ENCODE data around the gene CAPZA3. TPM values are rescaled to one million over a fixed set of nuclear protein-coding genes. Genes with fewer than 3 reads are reported as not detected.

CAPZA3 gene
- total RNA-seq, 1 donor from 2014 or later: not detected

GRCh38 chr12:18703321-18703720, 34.6 kb upstream of the CAPZA3 start:
- H3K9me3 Mint-ChIP-seq: peaks cover 5% of the 10 kb centered on the region
- H3K4me1 Mint-ChIP-seq: peaks cover 4% of the 10 kb centered on the region
- no peak overlapping the region for H3K4me3 Mint-ChIP-seq
- H3K27ac Mint-ChIP-seq (ENCODE audit: unreplicated experiment): no peak overlapping the region
- no peaks in the 10 kb centered on the region for H3K36me3 Mint-ChIP-seq (ENCODE audit: low read depth)
- no peaks in the 10 kb centered on the region for H3K27me3 Mint-ChIP-seq (ENCODE audit: low read depth)
- TF ChIP-seq, protein P1, sequence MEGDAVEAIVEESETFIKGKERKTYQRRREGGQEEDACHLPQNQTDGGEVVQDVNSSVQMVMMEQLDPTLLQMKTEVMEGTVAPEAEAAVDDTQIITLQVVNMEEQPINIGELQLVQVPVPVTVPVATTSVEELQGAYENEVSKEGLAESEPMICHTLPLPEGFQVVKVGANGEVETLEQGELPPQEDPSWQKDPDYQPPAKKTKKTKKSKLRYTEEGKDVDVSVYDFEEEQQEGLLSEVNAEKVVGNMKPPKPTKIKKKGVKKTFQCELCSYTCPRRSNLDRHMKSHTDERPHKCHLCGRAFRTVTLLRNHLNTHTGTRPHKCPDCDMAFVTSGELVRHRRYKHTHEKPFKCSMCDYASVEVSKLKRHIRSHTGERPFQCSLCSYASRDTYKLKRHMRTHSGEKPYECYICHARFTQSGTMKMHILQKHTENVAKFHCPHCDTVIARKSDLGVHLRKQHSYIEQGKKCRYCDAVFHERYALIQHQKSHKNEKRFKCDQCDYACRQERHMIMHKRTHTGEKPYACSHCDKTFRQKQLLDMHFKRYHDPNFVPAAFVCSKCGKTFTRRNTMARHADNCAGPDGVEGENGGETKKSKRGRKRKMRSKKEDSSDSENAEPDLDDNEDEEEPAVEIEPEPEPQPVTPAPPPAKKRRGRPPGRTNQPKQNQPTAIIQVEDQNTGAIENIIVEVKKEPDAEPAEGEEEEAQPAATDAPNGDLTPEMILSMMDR (conservative IDR thresholded peaks at IDR 0.05): no peak
- no peak for DNase-seq (ENCODE audit: low read depth, low spot score)

DNA sequence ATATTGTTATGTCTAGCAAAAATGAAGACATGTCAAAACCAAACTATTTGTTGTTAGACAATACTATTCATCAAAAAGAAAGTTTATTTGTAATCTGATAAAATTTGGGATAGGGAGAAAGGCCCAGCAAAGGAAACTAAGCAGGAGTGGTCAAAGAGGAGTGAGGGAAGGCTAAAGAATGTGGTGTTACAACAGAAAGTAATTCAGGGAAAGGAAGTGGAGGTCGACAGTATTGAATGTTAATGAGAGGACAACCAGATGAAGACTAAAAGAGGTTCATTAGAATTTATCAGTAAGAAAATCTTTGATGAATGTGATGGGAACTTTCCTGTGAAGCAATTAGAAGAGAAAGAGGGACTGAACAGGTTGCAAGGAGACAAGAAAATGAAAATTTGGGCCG, 34.0 kb upstream of the CAPZA3 start:
- H3K9me3 Mint-ChIP-seq: peaks cover 5% of the 10 kb centered on the region
- no peak overlapping the region for H3K4me3 Mint-ChIP-seq
- TF ChIP-seq, protein P1 (conservative IDR thresholded peaks at IDR 0.05): no peak
- H3K36me3 Mint-ChIP-seq (ENCODE audit: low read depth): no peaks in the 10 kb centered on the region
- peaks cover 4% of the 10 kb centered on the region for H3K4me1 Mint-ChIP-seq
- DNase-seq (ENCODE audit: low read depth, low spot score): no peak
- no peak overlapping the region for H3K27ac Mint-ChIP-seq (ENCODE audit: unreplicated experiment)
- no peaks in the 10 kb centered on the region for H3K27me3 Mint-ChIP-seq (ENCODE audit: low read depth)

DNA sequence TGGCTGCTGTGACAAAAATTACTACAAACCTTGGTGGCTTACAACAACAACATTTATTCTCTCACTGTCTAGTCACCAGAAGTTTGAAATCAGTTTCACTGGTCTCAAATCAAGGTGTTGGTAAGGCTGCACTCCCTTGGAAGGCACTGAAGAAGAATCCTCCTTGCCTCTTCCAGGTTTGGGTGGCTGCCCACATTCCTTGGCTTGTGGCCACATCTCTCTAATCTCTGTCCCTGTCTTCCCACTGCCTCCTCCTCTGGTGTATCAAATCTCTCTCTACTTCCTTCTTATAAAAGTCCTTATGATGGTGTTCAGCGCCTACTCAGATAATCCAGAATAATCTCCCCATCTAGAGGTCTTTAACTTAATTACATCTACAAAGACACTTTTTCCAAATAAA, 31.1 kb upstream of the CAPZA3 start:
- no peak for DNase-seq (ENCODE audit: low read depth, low spot score)
- no peak overlapping the region for H3K27ac Mint-ChIP-seq (ENCODE audit: unreplicated experiment)
- peaks cover 2% of the 10 kb centered on the region for H3K36me3 Mint-ChIP-seq (ENCODE audit: low read depth)
- H3K4me1 Mint-ChIP-seq: peaks cover 4% of the 10 kb centered on the region
- TF ChIP-seq, protein P1 (conservative IDR thresholded peaks at IDR 0.05): no peak
- H3K27me3 Mint-ChIP-seq (ENCODE audit: low read depth): no peaks in the 10 kb centered on the region
- no peak overlapping the region for H3K4me3 Mint-ChIP-seq
- H3K9me3 Mint-ChIP-seq: peaks cover 11% of the 10 kb centered on the region

DNA sequence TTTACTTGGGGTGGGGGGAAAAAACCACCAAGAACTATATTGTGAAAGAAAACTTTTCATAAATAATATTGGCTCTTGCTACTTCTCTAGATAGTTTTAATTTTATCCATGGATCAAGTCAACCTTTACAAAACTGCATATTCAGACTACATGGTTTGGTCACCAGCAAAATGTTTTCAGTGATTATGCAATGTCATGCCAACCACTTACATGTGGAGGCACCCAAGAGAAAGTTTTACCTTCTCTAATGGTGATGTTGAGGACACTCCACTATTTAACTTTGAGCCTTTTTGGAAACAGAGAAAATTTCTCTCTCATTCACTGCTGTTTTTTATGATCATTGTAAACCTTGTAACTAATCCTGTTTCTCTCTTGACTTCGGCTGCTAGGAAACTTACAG, 21.7 kb upstream of the CAPZA3 start:
- TF ChIP-seq, protein P1 (conservative IDR thresholded peaks at IDR 0.05): no peak
- Mint-ChIP-seq H3K27ac (ENCODE audit: unreplicated experiment) (no peak overlapping the region), H3K9me3 (no peaks in the 10 kb centered on the region), H3K4me3 (no peak overlapping the region), H3K4me1 (no peaks in the 10 kb centered on the region), H3K36me3 (ENCODE audit: low read depth) (no peaks in the 10 kb centered on the region), H3K27me3 (ENCODE audit: low read depth) (no peaks in the 10 kb centered on the region)
- no peak for DNase-seq (ENCODE audit: low read depth, low spot score)

DNA sequence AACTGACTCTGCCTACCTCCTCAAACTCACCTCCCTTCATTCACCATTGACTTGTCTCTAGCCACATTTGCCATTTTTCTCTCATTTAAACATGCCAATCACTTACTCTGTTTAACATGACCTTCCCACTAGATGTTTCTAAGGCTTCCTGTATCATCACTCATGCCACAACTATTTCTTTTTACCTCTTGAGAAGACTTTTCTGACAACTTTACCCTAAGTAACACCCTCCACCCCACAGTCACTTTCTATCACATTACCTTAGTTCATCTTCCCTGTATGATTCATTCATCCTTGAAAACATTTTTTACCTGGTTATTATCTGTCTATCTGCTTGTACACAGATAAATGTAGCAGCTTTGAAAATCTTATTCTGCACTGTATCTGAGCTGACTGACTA, 19.5 kb upstream of the CAPZA3 start:
- no peaks in the 10 kb centered on the region for H3K4me1 Mint-ChIP-seq
- no peaks in the 10 kb centered on the region for H3K27me3 Mint-ChIP-seq (ENCODE audit: low read depth)
- no peak for DNase-seq (ENCODE audit: low read depth, low spot score)
- no peak overlapping the region for H3K27ac Mint-ChIP-seq (ENCODE audit: unreplicated experiment)
- TF ChIP-seq, protein P1 (conservative IDR thresholded peaks at IDR 0.05): no peak
- no peaks in the 10 kb centered on the region for H3K9me3 Mint-ChIP-seq
- no peaks in the 10 kb centered on the region for H3K36me3 Mint-ChIP-seq (ENCODE audit: low read depth)
- no peak overlapping the region for H3K4me3 Mint-ChIP-seq
